NB4 (cell line): ENCODE measurements around the gene LIPH.

ENCODE experiments used
- CTCF ChIP-seq: IDR thresholded peaks from one replicate; pipeline ENCODE4 v1.5.1; 2012; ENCODE audit warnings: low read depth, low read length
- MYC ChIP-seq: IDR thresholded peaks from 2 replicates; pipeline ENCODE4 v1.6.1; 2011; ENCODE audit warnings: low read depth, low read length
- POLR2A ChIP-seq: IDR thresholded peaks from 2 replicates; pipeline ENCODE4 v1.6.1; 2011; ENCODE audit warnings: mild to moderate bottlenecking; ENCODE audit not compliant: insufficient read length; ENCODE audit errors: extremely low read depth

- TF ChIP-seq CTCF (no peak), POLR2A (no peak), MYC (no peak)
Measured at GRCh38 chr3:185503521-185503920, 48.9 kb downstream of the LIPH start.
